Esophagus squamous epithelium (tissue), 4 donors: Measurements from ENCODE around the gene PPP1R14B.

Source experiments
- CTCF ChIP-seq, 6 experiments: fragments of 450-650 bp in 4 of 6; fragments of 200-600 bp in 2 of 6; sonication (generic) in 2 of 6; IDR thresholded peaks; one replicate each; pipeline ENCODE4 v1.5.1; 2016 to 2019; ENCODE audit warnings: antibody characterized with exemption in 6 of 6, mild to moderate bottlenecking in 4 of 6, moderate library complexity in 4 of 6
- POLR2A ChIP-seq, 4 donors: fragments of 450-650 bp; IDR thresholded peaks; one replicate each; pipeline ENCODE4 v1.6.1; 2017; ENCODE audit warnings: antibody characterized with exemption in 4 of 4, mild to moderate bottlenecking in 4 of 4, moderate library complexity in 3 of 4

- TF ChIP-seq CTCF (IDR thresholded peaks at IDR 0.05), result no peak
- no peak for TF ChIP-seq POLR2A (IDR thresholded peaks at IDR 0.05)
Observed at GRCh38 chr11:64278576-64279190, 31.9 kb upstream of the PPP1R14B start.
